OCI-M2 (cell line): Measurements from ENCODE around the gene CACNB4.
"Not testable (repeated sequence)": the region's sequence is repeated elsewhere in the genome, so short reads cannot be mapped to it uniquely, and the experiment has no call there.

Experiments
- DNase-seq: peaks from one replicate; lab custom pipeline; 2025; ENCODE audit not compliant: unreplicated experiment; lab: John Stamatoyannopoulos, UW

The CACNB4 gene

GRCh38 chr2:152098496-152099366 lies at the start of gene CACNB4:
Gene CACNB4 (minus strand): TSS chr2:152099044.
- DNase-seq: no peak

GRCh38 chr2:152134488-152135280 lies 35.8 kb upstream of the CACNB4 start:
- no peak for DNase-seq

- no peak for DNase-seq
These were observed 33.5 kb upstream of the CACNB4 start for GRCh38 chr2:152132306-152132705.

GRCh38 chr2:152127628-152128027 lies 28.8 kb upstream of the CACNB4 start:
- DNase-seq: no peak

GRCh38 chr2:152126664-152127063 lies 27.8 kb upstream of the CACNB4 start:
- no peak for DNase-seq

- no peak for DNase-seq
These were observed 23.3 kb upstream of the CACNB4 start for GRCh38 chr2:152122161-152122560.

- DNase-seq: no peak
These were observed 21.6 kb upstream of the CACNB4 start for GRCh38 chr2:152120430-152120829.

- DNase-seq: no peak
These were observed 17.1 kb upstream of the CACNB4 start for GRCh38 chr2:152115952-152116351.

GRCh38 chr2:152114366-152114765 lies 15.5 kb upstream of the CACNB4 start:
- DNase-seq: no peak

GRCh38 chr2:152107140-152107539 lies 8.3 kb upstream of the CACNB4 start:
- not testable (repeated sequence) for DNase-seq

- DNase-seq: no peak
These were observed 7.6 kb upstream of the CACNB4 start for GRCh38 chr2:152106464-152106863.

- no peak for DNase-seq
These were observed 4.4 kb upstream of the CACNB4 start for GRCh38 chr2:152103271-152103670.

GRCh38 chr2:152100961-152101360 lies 2.1 kb upstream of the CACNB4 start:
- DNase-seq: no peak

- no peak for DNase-seq
These were observed 665 bp upstream of the CACNB4 start for GRCh38 chr2:152099367-152100050.

GRCh38 chr2:152097801-152098495 lies 896 bp downstream of the CACNB4 start:
- no peak for DNase-seq

- no peak for DNase-seq
These were observed 1.5 kb downstream of the CACNB4 start for GRCh38 chr2:152097290-152097800.

- DNase-seq: no peak
These were observed 3.7 kb downstream of the CACNB4 start for GRCh38 chr2:152095146-152095545.

GRCh38 chr2:152094014-152094413 lies 4.8 kb downstream of the CACNB4 start:
- no peak for DNase-seq

- no peak for DNase-seq
These were observed 5.4 kb downstream of the CACNB4 start for GRCh38 chr2:152093464-152093863.

GRCh38 chr2:152092095-152092494 lies 6.7 kb downstream of the CACNB4 start:
- DNase-seq: no peak

GRCh38 chr2:152090726-152091125 lies 8.1 kb downstream of the CACNB4 start:
- DNase-seq: not testable (repeated sequence)
